Lung (tissue), 12 donors: ENCODE measurements around the gene SLC29A4. TPM values are rescaled to one million over a fixed set of nuclear protein-coding genes. Genes with fewer than 3 reads are reported as not detected.
"Not testable (repeated sequence)": the region's sequence is repeated elsewhere in the genome, so short reads cannot be mapped to it uniquely, and the experiment has no call there.

Source experiments
- ATAC-seq: fragments of 200-7000 bp; cut with Tn5 transposase; one replicate; pipeline ENCODE4 v1.9.1; 2020; ENCODE audit warnings: moderate number of reproducible peaks; ENCODE audit not compliant: insufficient read depth, low FRiP score
- DNase-seq, 3 donors: peaks; one replicate each; pipeline ENCODE4 v3.0.0-alpha.2; 2013 to 2017
- H3K27ac ChIP-seq, 2 donors: one replicate each; pipeline ENCODE4 v1.5.1; 2013; ENCODE audit warnings: mild to moderate bottlenecking in 2 of 2, moderate library complexity in 2 of 2, control low read depth in 1 of 2, inconsistent platforms in 1 of 2, low read depth in 1 of 2, low read length in 1 of 2
- H3K27me3 ChIP-seq, 3 donors: one replicate each; pipeline ENCODE4 v1.5.1; 2013; ENCODE audit warnings: low read length in 2 of 3; ENCODE audit not compliant: control insufficient read depth in 3 of 3, insufficient read depth in 3 of 3
- H3K36me3 ChIP-seq, 4 donors: one replicate each; pipeline ENCODE4 v1.5.1; 2013; ENCODE audit warnings: low read length in 4 of 4, mild to moderate bottlenecking in 1 of 4, moderate library complexity in 1 of 4; ENCODE audit not compliant: control insufficient read depth in 4 of 4, insufficient read depth in 4 of 4
- H3K4me1 ChIP-seq, 5 donors: one replicate each; pipeline ENCODE4 v1.5.1; 2013; ENCODE audit warnings: low read length in 5 of 5, mild to moderate bottlenecking in 2 of 5, moderate library complexity in 1 of 5; ENCODE audit not compliant: control insufficient read depth in 5 of 5, insufficient read depth in 5 of 5
- H3K4me3 ChIP-seq: one replicate; pipeline ENCODE4 v1.5.1; 2013; ENCODE audit warnings: mild to moderate bottlenecking, control low read depth, moderate library complexity
- H3K9ac ChIP-seq, 2 donors: one replicate each; pipeline ENCODE4 v1.5.1; 2013; ENCODE audit warnings: low read length in 2 of 2, control low read depth in 1 of 2; ENCODE audit not compliant: insufficient read depth in 1 of 2
- H3K9me3 ChIP-seq, 4 donors: one replicate each; pipeline ENCODE4 v1.5.1; 2013; ENCODE audit warnings: low read length in 3 of 4, mild to moderate bottlenecking in 1 of 4, moderate library complexity in 1 of 4; ENCODE audit not compliant: control insufficient read depth in 4 of 4, insufficient read depth in 3 of 4
- WGBS, 2 donors: extraction: QIAGEN DNeasy Blood & Tissue Kit; methylation state at CpG; one replicate each; pipeline ENCODE4 v1.1.7; 2013; 5-methylcytosine and 5-hydroxymethylcytosine counted together
- polyA plus RNA-seq, 2 donors: library from polyadenylated mRNA; stranded (reverse); fragments of 200-250 nt; gene quantifications; one replicate each; pipeline ENCODE4 v1.2.1, GENCODE V29; 2013
- total RNA-seq, 2 donors: library from RNA; depleted of rRNA in 1 of 2; stranded (reverse); fragments of >200 nt in 1 of 2; gene quantifications; one replicate each; pipeline ENCODE4 v1.2.1, GENCODE V29; 2014 to 2021
- TF ChIP-seq, protein P1 (sequence below): IDR thresholded peaks from 2 replicates; pipeline ENCODE4 v1.5.1; 2012; ENCODE audit warnings: mild to moderate bottlenecking; ENCODE audit errors: control extremely low read depth, extremely low read depth
- donor health status: control.
- donor health status: control.
- donor health status: Bipolar disorder and iron deficiency.
- donor health status: healthy.
- donor health status: DM: yes; HTN: yes; CAD: no.

SLC29A4 gene
- total and polyA plus RNA-seq, 4 donors, result 0.87 to 5.7 (median 2.0) TPM

DNA sequence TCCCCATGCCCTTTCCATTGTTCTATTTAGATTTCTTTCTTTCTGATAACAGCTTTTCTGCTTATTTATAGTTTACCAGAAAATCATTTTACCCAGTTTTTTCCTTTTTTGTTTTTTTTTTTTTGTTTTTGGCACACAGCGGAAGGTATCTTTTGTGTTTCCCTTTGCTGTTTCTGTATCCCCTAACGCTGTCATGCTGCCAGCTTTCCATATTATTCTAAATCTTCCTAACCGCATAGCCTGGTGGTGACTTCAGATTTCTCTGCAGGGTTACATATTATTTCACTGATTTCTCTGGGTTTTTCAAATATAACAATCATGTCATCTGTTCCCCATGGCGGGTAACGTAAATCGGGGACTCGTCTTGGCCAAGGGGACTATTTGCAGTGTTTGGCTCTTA, 4.0 kb upstream of the SLC29A4 start:
- H3K4me1 ChIP-seq, result peaks cover 0 to 9% (median 0%) of the 10 kb centered on the region in 5 donors
- no peak for ATAC-seq
- H3K9me3 ChIP-seq, result peaks cover 0 to 2% (median 0%) of the 10 kb centered on the region in 4 donors
- peak in 2 of 3 donors; percentile 60 to 65 for DNase-seq
- H3K36me3 ChIP-seq, result no peaks in the 10 kb centered on the region
- 72 to 73% methylated on average over 7 of the region's 7 CpGs for WGBS, 2 donors
- H3K27ac ChIP-seq, result no peak overlapping the region
- H3K9ac ChIP-seq, result no peak overlapping the region
- H3K27me3 ChIP-seq, result no peaks in the 10 kb centered on the region
- TF ChIP-seq, protein P1, sequence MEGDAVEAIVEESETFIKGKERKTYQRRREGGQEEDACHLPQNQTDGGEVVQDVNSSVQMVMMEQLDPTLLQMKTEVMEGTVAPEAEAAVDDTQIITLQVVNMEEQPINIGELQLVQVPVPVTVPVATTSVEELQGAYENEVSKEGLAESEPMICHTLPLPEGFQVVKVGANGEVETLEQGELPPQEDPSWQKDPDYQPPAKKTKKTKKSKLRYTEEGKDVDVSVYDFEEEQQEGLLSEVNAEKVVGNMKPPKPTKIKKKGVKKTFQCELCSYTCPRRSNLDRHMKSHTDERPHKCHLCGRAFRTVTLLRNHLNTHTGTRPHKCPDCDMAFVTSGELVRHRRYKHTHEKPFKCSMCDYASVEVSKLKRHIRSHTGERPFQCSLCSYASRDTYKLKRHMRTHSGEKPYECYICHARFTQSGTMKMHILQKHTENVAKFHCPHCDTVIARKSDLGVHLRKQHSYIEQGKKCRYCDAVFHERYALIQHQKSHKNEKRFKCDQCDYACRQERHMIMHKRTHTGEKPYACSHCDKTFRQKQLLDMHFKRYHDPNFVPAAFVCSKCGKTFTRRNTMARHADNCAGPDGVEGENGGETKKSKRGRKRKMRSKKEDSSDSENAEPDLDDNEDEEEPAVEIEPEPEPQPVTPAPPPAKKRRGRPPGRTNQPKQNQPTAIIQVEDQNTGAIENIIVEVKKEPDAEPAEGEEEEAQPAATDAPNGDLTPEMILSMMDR, result no peak
- H3K4me3 ChIP-seq, result no peak overlapping the region

DNA sequence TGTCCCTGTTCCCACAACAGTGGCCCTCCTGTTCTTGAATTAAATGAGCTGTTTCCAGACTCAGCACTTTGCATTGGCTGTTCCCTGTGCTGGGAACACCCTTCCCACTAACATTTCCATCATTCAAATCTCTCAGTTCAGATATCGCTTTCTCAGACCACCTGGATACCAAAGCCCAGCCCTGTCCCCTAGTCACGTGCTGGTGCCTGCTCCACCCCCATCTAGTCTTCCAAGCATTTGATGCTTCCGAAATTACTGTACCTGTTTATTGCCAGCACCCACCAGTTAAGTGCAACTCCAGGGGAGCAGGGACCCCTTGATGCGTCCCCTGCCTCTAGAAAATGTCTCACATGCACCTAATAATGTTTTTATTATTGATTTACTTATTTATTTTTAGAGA, 3.0 kb upstream of the SLC29A4 start:
- Histone ChIP-seq H3K27me3 (no peaks in the 10 kb centered on the region), H3K4me1 (peaks cover 0 to 14% (median 4%) of the 10 kb centered on the region in 5 donors), H3K27ac (no peak overlapping the region), H3K9me3 (peaks cover 0 to 2% (median 0%) of the 10 kb centered on the region in 4 donors), H3K4me3 (no peak overlapping the region), H3K36me3 (no peaks in the 10 kb centered on the region), H3K9ac (no peak overlapping the region)
- WGBS, 2 donors, result 84 to 85% methylated on average over 4 of the region's 4 CpGs
- TF ChIP-seq, protein P1, result no peak
- no peak for ATAC-seq
- no peak for DNase-seq

DNA sequence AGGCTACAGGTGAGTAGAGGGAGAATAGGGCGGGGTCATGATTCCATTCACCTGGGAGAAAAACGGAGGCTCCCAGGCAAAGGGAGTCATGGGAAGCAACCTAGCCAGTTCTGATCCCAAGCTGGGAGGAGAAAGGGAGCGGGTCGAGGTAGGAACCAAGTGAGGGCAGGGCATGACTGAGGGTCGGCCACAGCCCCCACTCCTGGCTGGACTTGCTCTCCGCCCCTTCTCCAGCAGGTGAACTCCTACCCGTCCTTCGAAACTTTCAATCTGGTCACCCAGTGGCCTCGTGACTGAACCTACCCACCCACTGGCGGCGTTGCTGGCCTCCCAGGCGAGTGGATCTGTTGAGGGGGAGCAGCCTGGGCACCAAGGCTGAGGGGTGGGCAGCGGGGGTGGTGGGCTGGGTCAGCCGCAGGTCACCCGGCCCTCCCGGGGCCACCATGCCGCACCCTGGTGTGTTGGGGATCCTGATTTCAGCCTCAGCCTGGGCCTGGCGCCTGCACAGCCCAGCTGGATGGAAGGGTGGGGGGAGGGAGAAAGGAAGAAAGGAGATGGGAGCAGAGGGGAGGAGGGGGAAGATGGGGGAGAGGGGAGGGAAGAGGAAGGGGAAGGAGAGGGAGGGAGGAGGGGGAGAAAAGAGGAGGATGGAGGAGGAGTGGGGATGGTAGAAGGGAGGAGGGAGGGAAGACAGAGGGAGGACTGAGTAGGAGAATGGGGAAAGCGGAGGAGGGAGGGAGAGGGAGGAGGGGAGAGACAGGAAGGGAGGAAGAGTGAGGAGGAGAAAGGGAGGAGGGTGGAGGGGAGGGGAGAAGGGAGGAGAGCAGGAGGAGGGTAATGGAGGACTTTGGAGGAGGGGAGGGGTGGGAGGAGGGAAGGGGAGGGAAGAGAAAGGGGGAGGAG, 894 bp upstream of the SLC29A4 start:
- not testable (repeated sequence) for ATAC-seq, H3K9ac ChIP-seq, H3K4me3 ChIP-seq, H3K36me3 ChIP-seq, H3K27me3 ChIP-seq, H3K9me3 ChIP-seq, H3K4me1 ChIP-seq, H3K27ac ChIP-seq
- WGBS, 2 donors, result 47 to 58% methylated on average over 19 of the region's 19 CpGs
- DNase-seq, result peak in 1 of 3 donors; percentile 61

DNA sequence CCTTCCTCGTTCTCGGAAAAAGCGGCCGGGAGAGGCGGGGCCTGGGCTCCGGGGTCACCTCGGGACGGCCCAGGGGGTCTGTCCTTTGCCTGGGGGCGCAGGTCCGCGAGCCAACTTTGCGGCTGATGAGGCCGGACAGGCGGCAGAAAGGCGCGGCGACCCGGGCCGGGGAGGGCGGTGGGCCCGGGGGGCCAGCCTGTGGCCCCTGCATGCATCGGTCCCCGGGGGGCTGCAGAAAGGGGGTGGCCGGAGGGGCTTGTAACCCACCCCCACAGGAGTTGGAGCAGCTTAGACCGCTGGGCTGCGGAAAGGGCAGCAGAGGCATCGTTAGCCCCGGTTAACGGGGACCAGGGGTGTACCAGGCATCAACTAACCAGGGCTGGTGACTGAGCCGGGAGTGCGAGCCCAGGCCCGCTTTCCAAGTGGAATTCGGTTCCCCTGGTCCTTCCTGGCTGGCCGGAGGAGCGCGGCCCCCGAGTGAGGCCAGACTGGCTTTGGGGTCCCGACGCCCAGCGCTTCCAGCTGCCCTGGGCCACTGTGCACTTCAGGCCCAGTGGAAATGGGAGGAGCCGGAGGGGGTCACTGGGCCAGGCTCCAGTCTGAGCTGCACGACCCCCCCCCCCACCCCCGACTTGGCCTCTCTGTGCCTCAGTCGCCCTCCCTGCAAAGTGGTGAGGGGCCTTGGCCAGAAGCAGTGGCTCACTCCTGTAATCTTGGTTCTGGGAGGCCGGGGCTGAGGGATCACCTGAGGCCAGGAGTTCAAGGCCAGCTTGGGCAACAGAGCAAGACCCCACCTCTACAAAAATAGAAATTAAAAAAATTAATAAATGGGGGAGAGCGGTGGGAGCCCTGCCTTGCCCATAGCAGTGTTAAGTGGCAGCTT, 919 bp downstream of the SLC29A4 start:
- no peak overlapping the region for H3K9ac ChIP-seq
- H3K4me1 ChIP-seq, result peaks cover 0 to 8% (median 0%) of the 10 kb centered on the region in 5 donors
- ATAC-seq, result no peak
- H3K4me3 ChIP-seq, result no peak overlapping the region
- no peak overlapping the region for H3K27ac ChIP-seq
- WGBS, 2 donors, result 12 to 16% methylated on average over 35 to 46 of the region's 46 CpGs
- H3K9me3 ChIP-seq, result peaks cover 0 to 2% (median 0%) of the 10 kb centered on the region in 4 donors
- TF ChIP-seq, protein P1, result no peak
- H3K36me3 ChIP-seq, result peaks cover 0 to 2% (median under 1%) of the 10 kb centered on the region in 4 donors
- peak in 1 of 3 donors; percentile 32 for DNase-seq
- no peaks in the 10 kb centered on the region for H3K27me3 ChIP-seq
